GDM1 (cell line): ENCODE data around the gene SSB.
"Not testable (repeated sequence)": the region's sequence is repeated elsewhere in the genome, so short reads cannot be mapped to it uniquely, and the experiment has no call there.

Experiments used
- DNase-seq: peaks from one replicate; lab custom pipeline; 2025; lab: John Stamatoyannopoulos, UW

Gene SSB

DNA sequence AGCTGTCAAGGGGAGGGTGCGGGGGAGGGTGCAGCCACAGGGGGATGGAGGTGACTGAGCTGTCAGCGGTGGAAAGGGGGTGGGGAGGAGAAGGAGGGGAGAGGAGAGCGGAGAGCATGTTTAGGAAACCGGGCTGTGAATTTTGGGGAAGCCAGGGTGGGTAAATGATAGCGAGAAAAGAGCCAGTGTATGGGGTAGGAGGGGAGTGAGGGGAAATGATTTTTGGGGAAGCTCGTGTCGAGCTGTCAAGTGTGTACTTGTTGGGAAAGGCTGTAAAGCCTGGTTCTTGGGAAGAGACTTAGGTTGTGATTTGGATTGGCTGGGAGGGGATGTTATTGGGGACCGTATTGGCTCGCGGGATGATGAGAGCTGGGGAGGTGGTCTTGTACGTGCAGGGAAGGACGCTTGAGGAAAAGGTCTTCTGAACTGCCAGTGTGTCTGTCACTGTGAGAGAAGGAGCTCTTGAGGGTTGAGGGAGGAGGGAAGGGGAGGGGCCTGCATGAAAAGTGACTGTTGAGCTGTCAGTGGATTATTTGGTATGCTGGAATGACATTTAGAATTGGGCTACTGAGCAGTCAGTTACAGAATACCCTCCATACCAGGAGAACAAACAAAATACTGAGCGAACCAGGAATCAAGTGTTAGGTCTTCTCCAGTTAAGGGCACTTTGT is 29.6 kb downstream of the SSB start:
- DNase-seq = peak; percentile 58

DNA sequence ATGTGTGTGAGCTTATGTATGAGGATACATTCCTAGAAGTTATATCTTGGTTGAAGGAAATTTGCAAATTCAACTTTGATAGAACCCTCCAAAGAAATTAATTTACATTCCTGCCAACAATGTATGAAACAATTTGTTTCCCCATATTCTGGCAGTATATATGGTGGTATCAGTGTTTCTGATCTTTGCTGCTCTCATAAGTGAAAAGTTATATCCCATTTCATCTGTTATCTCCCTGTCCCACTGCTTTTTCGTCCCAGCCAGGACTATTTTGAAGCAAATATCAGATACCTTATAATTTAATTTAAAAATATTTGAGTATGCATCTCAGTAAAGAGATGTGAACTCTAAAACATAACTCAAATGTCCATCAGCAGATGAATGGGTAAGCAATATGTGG is 35.7 kb downstream of the SSB start:
- DNase-seq = no peak

DNA sequence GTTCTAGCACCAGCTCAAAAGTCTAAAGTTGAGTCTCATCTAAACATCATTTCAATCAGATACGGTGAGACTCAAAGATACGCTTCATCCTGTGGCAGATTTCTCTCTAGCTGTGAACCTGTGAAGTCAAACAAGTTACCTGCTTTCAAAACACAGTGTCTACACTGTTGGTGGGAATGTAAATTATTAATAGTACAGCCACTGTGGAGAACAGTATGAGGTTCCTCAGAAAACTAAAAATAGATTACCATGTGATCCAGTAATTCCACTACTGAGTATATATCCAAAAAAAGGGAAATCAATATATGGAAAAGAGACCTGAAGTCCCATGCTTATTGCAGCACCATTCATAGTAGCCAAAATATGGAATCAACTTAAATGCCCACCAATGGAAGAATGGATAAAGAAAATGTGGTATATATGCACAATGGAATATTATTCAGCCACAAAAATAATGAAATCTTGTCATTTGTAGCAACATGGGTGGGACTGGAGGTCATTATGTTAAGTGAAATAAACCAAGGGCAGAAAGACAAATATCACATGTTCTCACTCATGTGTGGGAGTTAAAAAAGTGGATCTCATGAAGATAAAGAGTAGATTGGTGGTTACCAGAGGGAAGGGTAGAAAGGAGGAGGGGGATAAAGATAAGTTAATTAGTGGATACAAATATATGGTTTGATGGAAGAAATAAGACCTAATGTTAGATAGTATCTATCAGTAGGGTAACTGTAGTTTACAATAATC is 40.2 kb downstream of the SSB start:
- no peak for DNase-seq

DNA sequence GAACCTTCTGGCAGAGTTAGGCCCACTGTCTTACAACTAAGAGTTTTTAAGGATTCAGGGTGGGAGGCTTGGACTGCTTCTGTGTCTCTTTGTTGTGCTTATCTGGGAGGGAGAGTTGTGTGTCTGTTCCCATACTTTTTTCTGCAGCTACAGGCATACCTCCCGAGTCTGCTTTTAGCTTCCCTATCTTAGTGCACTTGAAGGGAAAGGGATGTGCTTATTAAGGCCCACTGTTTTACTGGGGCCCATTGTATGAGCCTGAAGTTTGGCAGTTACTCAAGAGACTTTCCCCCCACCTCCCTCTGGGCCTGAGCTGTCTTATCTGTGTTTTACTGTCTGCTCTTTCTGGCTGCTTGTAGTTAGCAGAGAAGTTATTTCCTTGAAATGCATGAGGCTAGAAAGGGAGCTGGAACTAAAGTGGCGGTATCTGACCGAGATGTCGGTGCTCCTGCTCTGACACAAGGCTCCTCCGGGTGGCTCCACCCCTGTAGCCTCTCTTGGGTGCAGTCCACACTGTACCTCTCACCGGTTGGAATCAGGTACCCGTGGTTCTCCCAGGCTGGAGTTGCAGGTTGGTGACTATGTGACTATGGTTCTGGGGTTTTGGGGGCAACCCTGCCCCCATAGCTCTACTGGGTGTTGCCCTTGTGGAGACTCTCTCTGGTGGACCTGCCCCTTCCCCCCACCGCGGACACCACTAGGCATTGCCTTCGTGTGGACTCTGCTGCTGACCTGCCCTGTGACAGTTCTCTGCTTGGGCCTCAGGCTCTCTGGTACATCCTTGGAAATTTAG is 41.5 kb downstream of the SSB start:
- no peak for DNase-seq

DNA sequence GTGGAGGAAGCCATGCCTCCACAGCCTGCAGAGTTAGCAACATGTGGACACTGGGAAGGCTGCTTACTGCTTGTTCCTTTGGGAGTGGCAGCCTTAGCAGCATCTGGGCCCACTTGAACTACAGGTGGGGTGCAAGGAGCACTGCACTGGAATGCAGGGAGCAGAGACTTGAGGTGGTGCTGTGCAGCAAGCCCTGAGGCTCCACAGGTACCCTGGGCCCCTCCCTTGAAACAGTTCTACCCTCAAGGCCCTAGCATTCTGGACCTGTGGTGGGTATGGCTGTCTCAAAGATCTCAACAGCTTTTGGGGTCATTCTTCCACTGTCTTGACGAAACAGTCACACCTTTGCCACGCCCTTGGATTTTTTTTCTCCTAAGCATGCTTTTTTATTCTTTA is 42.1 kb downstream of the SSB start:
- no peak for DNase-seq

DNA sequence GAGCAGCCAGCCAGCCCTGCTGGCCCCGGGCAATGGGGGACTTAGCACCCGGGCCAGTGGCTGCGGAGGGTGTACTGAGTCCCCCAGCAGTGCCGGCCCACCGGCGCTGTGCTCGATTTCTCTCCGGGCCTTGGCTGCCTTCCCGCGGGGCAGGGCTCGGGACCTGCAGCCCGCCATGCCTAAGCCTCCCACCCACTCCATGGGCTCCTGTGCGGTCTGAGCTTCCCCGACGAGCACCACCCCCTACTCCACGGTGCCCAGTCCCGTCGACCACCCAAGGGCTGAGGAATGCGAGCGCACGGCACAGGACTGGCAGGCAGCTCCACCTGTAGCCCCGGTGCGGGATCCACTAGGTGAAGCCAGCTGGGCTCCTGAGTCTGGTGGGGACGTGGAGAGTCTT is 43.0 kb downstream of the SSB start:
- not testable (repeated sequence) for DNase-seq

DNA sequence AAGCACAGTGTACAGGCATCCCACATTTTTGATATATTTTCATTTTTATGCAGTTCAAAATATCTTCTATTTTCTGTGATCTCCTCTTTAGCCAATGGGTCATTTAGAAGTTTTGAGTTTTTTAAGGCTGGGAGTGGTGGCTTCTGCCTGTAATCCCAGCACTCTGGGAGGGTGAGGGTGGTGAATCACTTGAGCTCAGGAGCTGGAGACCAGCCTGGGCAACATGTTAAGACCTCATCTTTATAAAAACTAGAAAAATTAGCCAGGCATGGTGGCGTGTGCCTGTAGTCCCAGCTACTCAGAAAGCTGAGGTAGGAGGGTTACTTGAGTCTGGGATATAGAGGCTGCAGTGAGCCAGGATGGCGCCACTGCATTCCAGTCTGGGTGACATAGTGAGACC is 46.3 kb downstream of the SSB start:
- DNase-seq = no peak

DNA sequence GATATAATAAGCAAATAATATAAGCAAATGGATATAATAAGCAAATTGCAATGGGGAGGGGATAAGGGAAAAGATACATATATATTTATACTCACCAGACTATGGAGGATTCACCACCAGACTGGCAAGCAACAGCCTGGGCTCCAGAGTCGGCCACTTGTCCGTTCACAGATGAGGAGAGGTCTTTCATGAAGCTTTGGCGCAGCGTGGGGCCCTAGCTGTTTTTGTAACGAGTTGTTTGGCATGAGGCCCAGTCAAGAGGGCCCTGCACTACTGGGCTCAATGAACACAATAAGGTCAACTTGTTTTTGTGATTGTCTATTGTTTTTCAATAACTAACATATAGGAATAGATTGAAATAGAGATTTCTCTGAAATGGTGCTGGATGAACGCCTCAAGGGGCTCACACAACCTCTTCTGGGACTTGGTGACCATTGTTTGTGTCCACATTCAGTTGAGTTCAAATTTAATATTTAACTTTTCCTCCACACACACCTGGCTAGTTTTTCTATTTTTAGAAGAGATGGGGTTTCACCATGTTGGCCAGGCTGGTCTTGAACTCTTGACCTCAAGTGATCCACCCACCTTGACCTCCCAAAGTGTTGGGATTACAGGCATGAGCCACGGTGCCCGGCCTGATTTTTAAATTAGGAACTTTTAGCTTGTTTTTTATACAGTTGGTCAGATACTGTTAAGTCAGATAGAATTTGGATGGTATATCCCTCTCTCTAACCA is 50.5 kb downstream of the SSB start:
- DNase-seq = not testable (repeated sequence)

DNA sequence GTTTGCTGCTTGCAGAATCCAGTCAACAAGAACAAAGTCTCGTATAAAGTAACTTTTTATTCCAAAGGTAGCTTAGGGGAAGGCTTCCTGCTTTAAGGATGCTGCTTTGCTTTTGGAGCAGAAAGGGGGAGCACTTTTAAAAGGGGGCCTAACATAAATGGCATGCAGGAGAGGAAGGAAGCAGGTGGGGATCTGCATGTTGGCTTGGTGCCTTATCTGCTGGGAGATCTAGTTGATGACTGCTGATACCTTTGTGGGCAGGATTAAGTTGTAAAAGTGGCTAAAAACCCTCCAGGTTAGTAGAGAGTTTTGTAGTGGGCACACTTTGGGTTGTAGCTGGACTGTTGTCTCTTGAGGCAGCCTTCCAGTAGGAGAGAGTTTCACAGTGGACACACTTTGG is 51.0 kb downstream of the SSB start:
- DNase-seq = no peak

DNA sequence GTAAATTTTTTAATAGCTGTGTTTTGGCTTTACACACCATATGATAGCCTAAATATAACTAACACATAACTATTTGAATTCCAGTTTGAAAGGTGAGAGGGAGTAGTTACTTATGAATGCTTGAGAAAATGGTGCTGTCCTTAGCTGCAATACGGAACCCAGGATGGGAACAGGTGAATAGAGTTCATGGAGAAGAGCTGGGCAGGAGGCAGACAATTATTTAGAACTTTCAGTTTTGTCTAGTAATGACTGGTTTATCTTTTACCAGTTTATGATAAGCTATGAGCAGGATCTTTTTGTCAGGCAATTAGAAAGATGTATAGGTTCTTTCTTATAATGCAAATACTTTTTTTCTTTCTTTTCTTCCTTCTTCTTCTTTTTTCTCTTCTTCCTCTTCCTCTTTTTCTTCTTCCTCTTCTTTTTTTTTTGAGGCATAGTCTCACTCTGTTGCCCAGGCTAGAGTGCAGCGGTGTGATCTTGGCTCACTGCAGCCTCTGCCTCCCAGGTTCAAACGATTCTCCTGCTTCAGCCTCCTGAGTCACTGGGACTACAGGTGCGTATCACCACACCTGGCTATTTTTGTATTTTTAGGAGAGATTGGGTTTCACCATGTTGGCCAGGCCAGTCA is 54.5 kb downstream of the SSB start:
- DNase-seq = no peak

DNA sequence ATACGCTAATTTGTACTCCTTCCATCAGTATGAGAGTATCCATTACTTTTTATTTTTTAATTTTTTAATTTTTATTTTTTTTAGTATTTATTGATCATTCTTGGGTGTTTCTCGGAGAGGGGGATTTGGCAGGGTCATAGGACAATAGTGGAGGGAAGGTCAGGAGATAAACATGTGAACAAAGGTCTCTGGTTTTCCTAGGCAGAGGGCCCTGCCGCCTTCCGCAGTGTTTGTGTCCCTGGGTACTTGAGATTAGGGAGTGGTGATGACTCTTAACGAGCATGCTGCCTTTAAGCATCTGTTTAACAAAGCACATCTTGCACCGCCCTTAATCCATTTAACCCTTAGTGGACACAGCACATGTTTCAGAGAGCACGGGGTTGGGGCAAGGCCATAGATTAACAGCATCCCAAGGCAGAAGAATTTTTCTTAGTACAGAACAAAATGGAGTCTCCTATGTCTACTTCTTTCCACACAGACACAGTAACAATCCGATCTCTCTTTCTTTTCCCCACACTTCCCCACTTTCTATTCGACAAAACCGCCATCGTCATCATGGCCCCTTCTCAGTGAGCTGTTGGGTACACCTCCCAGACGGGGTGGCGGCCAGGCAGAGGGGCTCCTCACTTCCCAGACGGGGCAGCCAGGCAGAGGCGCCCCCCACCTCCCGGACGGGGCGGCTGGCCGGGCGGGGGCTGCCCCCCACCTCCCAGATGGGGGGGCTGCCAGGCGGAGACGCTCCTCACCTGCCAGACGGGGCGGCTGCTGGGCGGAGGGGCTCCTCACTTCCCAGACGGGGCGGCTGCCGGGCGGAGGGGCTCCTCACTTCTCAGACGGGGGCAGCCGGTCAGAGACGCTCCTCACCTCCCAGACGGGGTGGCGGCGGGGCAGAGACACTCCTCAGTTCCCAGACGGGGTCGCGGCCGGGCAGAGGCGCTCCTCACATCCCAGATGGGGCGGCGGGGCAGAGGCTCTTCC is 56.9 kb downstream of the SSB start:
- DNase-seq = not testable (repeated sequence)

DNA sequence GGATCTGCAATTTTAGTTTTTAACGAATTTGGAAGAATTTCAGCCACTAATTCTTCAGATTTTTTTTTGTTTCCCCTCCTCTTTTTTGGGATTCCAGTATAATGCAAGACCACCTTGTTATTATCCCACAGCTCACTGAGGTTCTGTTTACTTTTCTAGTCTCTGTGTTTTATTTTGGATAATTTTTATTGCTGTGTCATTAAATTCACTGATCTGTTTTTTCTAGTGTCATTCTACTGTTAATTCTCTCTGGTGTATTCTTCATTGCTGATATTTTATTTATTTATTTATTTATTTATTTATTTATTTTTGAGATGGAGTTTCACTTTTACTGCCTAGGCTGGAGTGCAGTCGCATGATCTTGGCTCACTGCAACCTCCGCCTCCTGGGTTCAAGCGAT is 60.8 kb downstream of the SSB start:
- DNase-seq = no peak

DNA sequence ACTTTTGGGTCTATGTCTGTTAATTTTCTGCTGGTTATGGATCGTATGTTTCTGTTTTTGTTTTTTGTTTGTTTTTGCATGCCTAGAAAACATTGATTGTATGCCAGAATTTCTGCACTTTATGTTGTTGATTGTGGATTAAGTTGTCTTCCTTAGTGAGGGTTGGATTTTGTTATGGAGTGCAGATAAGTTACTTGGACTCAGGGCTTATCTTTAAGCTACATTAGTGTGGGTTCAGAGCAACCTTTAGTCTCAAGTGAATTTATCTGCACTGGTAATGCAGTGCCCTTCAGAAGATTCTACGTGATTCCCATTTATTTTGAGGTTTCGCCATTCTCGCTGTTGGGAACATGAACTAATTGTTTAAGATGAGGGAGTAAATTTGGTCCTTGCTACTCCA is 61.5 kb downstream of the SSB start:
- DNase-seq = no peak
